B cell (primary cell): ENCODE measurements around the gene ZNF565. TPM values are rescaled to one million over a fixed set of nuclear protein-coding genes. Genes with fewer than 3 reads are reported as not detected.

Source experiments
- ATAC-seq: fragments of 200-7000 bp; cut with Tn5 transposase; one replicate; pipeline ENCODE4 v1.10.0; 2021; ENCODE audit warnings: low read depth, mild to moderate bottlenecking, moderate number of reproducible peaks, moderate library complexity
- CTCF ChIA-PET: fragments of 350-600 bp; sonication (Branson Sonifier 250); formaldehyde crosslinking; loops from one replicate; lab custom pipeline; 2021; ENCODE audit warnings: antibody characterized with exemption, inconsistent platforms; lab: Charles Lee
- POLR2A ChIA-PET: fragments of 350-600 bp; sonication (Branson Sonifier 250); formaldehyde crosslinking; loops from one replicate; lab custom pipeline; 2021; ENCODE audit warnings: antibody characterized with exemption; lab: Charles Lee
- DNase-seq: peaks from one replicate; pipeline ENCODE4 v3.0.0; 2013
- H2AFZ ChIP-seq: 2 replicates; pipeline ENCODE4 v1.6.1; 2012; ENCODE audit warnings: mild to moderate bottlenecking, low read depth, low read length; ENCODE audit not compliant: insufficient read depth, poor library complexity, severe bottlenecking
- H3K27ac ChIP-seq, 2 donors: 1 replicate in 1 of 2; 2 replicates in 1 of 2; pipeline ENCODE4 v1.5.1; 2012 to 2013; ENCODE audit warnings: low read length in 2 of 2, mild to moderate bottlenecking in 2 of 2, moderate library complexity in 1 of 2
- H3K27me3 ChIP-seq, 4 experiments: fragments of 200-600 bp in 1 of 4; sonication (generic) in 1 of 4; replicated peaks in 1 of 4; 1 replicate in 2 of 4; 2 replicates in 2 of 4; pipeline versions ENCODE4 v1.6.1 to v1.7.0; 2013 to 2016; ENCODE audit warnings: low read length in 3 of 4, mild to moderate bottlenecking in 2 of 4, mixed read lengths in 1 of 4, moderate library complexity in 1 of 4; ENCODE audit not compliant: insufficient read depth in 4 of 4, control insufficient read depth in 3 of 4; ENCODE audit errors: control extremely low read depth in 1 of 4
- H3K36me3 ChIP-seq, 2 experiments: replicated peaks in 1 of 2; 1 replicate in 1 of 2; 2 replicates in 1 of 2; pipeline versions ENCODE4 v1.6.1 to v1.7.1; 2013; ENCODE audit warnings: low read length in 1 of 2; ENCODE audit not compliant: insufficient read depth in 2 of 2, control insufficient read depth in 1 of 2; ENCODE audit errors: control extremely low read depth in 1 of 2, extremely low read depth in 1 of 2
- H3K4me1 ChIP-seq, 2 donors: fragments of 200-600 bp in 1 of 2; sonication (generic) in 1 of 2; 1 replicate in 1 of 2; 2 replicates in 1 of 2; pipeline versions ENCODE4 v1.5.1 to v1.6.1; 2013 to 2017; ENCODE audit warnings: low read length in 2 of 2; ENCODE audit not compliant: control insufficient read depth in 2 of 2, insufficient read depth in 2 of 2
- H3K4me2 ChIP-seq: replicated peaks from 2 replicates; pipeline ENCODE3; 2012; ENCODE audit warnings: mild to moderate bottlenecking, low read depth, low read length; ENCODE audit not compliant: poor library complexity, severe bottlenecking
- H3K4me3 ChIP-seq, 5 experiments: fragments of 200-600 bp in 1 of 5; sonication (generic) in 1 of 5; 1 replicate in 3 of 5; 2 replicates in 2 of 5; pipeline versions ENCODE4 v1.5.1 to v1.7.0; 2011 to 2016; ENCODE audit warnings: low read length in 4 of 5, mild to moderate bottlenecking in 4 of 5, low read depth in 2 of 5, control low read depth in 1 of 5, moderate library complexity in 1 of 5; ENCODE audit not compliant: insufficient read depth in 1 of 5; ENCODE audit errors: control extremely low read depth in 1 of 5, extremely low read depth in 1 of 5
- H3K79me2 ChIP-seq: fragments of 200-600 bp; sonication (generic); one replicate; pipeline ENCODE4 v1.6.0; 2016; ENCODE audit warnings: low read length; ENCODE audit not compliant: control insufficient read depth, insufficient read depth
- H3K9ac ChIP-seq: fragments of 200-600 bp; sonication (generic); 2 replicates; pipeline ENCODE4 v1.6.1; 2017; ENCODE audit warnings: mild to moderate bottlenecking, low read length, moderate library complexity
- H3K9me3 ChIP-seq, 3 donors: one replicate each; pipeline versions ENCODE4 v1.6.1 to v1.7.1; 2013; ENCODE audit warnings: low read length in 2 of 3; ENCODE audit not compliant: control insufficient read depth in 2 of 3, insufficient read depth in 1 of 3; ENCODE audit errors: control extremely low read depth in 1 of 3
- H4K20me1 ChIP-seq: 2 replicates; pipeline ENCODE4 v1.6.0; 2012; ENCODE audit warnings: mild to moderate bottlenecking, low read length; ENCODE audit not compliant: insufficient read depth, control insufficient read depth, poor library complexity, severe bottlenecking
- H3K27ac Mint-ChIP-seq: one replicate; pipeline ENCODE4 v1.8.0; 2021; ENCODE audit warnings: mixed read lengths
- H3K27me3 Mint-ChIP-seq: one replicate; pipeline ENCODE4 v1.8.0; 2021; ENCODE audit warnings: mixed read lengths
- H3K4me1 Mint-ChIP-seq: one replicate; pipeline ENCODE4 v1.8.0; 2021; ENCODE audit warnings: mixed read lengths
- H3K4me3 Mint-ChIP-seq: one replicate; pipeline ENCODE4 v1.8.0; 2021; ENCODE audit warnings: mixed read lengths
- H3K9me3 Mint-ChIP-seq: one replicate; pipeline ENCODE4 v1.8.0; 2022; ENCODE audit warnings: mixed read lengths; ENCODE audit not compliant: insufficient read depth
- EZH2 ChIP-seq: IDR thresholded peaks from 2 replicates; pipeline ENCODE4 v1.6.1; 2012; ENCODE audit warnings: borderline replicate concordance, low read depth, mild to moderate bottlenecking, moderate library complexity, low read length; ENCODE audit not compliant: insufficient read depth, poor library complexity, severe bottlenecking
- WGBS: methylation state at CpG from one replicate; pipeline ENCODE4 v1.1.5; 2013; ENCODE audit warnings: missing lambda C conversion rate; ENCODE audit not compliant: insufficient coverage; 5-methylcytosine and 5-hydroxymethylcytosine counted together
- intact Hi-C: fragments of 100-400 bp; cut with micrococcal nuclease; formaldehyde crosslinking; loops from one replicate; pipeline ENCODE4 v1.10.0; 2022
- polyA plus RNA-seq: library from polyadenylated mRNA; depleted of rRNA; stranded (reverse); fragments of >200 nt; gene quantifications from 2 replicates; pipeline ENCODE4 v1.2.3, GENCODE V29; 2012
- total RNA-seq, 2 donors: library from RNA; stranded (reverse); fragments of 120-200 nt in 1 of 2; gene quantifications; 1 replicate in 1 of 2; 2 replicates in 1 of 2; pipeline versions ENCODE4 v1.2.3 to v1.2.4, GENCODE V29; 2013 to 2022
- TF ChIP-seq, protein P1 (sequence below): fragments of 200-600 bp; IDR thresholded peaks from one replicate; pipeline ENCODE4 v1.8.0; 2022; ENCODE audit warnings: antibody characterized with exemption, mild to moderate bottlenecking

Gene ZNF565
- total and polyA plus RNA-seq, 2 donors (not counting 1 experiment from before 2014, with no cell fraction given), result 2.9 to 5.2 TPM

DNA sequence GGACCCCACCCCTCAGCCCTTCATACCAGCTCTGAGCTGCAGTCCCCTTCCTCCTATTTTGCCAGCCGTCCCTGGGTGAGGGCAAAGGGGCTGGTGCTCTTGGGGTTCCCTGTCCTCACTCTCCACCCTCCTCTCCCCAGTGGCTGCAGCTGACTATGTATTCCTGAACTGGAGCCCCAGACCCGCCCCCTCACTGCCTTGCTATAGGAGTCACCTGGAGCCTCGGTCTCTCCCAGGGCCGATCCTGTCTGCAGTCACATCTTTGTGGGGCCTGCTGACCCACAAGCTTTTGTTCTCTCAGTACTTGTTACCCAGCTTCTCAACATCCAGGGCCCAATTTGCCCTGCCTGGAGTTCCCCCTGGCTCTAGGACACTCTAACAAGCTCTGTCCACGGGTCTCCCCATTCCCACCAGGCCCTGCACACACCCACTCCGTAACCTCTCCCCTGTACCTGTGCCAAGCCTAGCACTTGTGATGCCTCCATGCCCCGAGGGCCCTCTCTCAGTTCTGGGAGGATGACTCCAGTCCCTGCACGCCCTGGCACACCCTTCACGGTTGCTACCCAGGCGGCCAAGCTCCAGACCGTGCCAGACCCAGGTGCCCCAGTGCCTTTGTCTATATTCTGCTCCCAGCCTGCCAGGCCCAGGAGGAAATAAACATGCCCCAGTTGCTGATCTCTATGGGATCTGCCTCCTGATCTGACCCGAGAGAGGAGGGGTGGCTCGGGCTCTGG, 64.6 kb downstream of the ZNF565 start:
- Histone ChIP-seq H3K79me2 (peaks cover 6% of the 10 kb centered on the region), H3K4me1 (no peaks in the 10 kb centered on the region), H3K36me3 (peaks cover 1 to 54% of the 10 kb centered on the region in 2 experiments), H3K9me3 (no peaks in the 10 kb centered on the region), H3K27me3 (no peaks in the 10 kb centered on the region), H3K27ac (no peak overlapping the region), H3K4me2 (no peak overlapping the region), H3K9ac (no peak overlapping the region), H2AFZ (no peak overlapping the region), H4K20me1 (peaks cover 8% of the 10 kb centered on the region), H3K4me3 (no peak overlapping the region)
- H3K4me3 Mint-ChIP-seq, result no peak overlapping the region
- DNase-seq (no peak), ATAC-seq (no peak)
- H3K27ac Mint-ChIP-seq, result no peak overlapping the region
- intact Hi-C loops, result no loop called here
- ChIA-PET POLR2A (no interaction called here), CTCF (interaction anchor here (0.6 to 1.0 kb wide), 2 partner anchors 22 to 23 kb away, joined by 3 read pairs; no protein-coding TSS in a partner anchor)
- H3K4me1 Mint-ChIP-seq, result no peaks in the 10 kb centered on the region
- no peaks in the 10 kb centered on the region for H3K27me3 Mint-ChIP-seq
- WGBS, result 97% methylated on average over 11 of the region's 13 CpGs
- H3K9me3 Mint-ChIP-seq, result no peaks in the 10 kb centered on the region
- TF ChIP-seq EZH2, result no peak
- TF ChIP-seq, protein P1, sequence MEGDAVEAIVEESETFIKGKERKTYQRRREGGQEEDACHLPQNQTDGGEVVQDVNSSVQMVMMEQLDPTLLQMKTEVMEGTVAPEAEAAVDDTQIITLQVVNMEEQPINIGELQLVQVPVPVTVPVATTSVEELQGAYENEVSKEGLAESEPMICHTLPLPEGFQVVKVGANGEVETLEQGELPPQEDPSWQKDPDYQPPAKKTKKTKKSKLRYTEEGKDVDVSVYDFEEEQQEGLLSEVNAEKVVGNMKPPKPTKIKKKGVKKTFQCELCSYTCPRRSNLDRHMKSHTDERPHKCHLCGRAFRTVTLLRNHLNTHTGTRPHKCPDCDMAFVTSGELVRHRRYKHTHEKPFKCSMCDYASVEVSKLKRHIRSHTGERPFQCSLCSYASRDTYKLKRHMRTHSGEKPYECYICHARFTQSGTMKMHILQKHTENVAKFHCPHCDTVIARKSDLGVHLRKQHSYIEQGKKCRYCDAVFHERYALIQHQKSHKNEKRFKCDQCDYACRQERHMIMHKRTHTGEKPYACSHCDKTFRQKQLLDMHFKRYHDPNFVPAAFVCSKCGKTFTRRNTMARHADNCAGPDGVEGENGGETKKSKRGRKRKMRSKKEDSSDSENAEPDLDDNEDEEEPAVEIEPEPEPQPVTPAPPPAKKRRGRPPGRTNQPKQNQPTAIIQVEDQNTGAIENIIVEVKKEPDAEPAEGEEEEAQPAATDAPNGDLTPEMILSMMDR, result no peak

DNA sequence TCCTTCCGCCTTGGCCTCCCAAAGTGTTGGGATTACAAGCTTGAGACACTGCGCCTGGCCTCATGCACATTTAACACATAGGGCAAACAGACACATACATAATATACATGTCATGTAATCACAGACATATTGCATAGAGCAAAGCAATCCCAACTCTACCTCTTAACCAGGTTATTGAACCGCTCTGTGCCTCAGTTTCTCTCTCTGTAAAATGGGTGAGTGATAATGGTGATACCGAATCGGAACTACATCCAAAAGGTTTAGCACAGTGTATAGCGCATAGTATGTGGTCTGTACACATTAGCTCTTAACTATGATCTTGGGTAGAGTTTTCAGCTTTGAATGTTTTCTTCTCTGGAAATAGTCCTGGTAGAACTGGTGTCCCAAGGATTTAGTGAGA, 69.8 kb downstream of the ZNF565 start:
- no peak overlapping the region for H3K4me3 ChIP-seq
- H3K4me3 Mint-ChIP-seq, result no peak overlapping the region
- H3K27ac ChIP-seq, result no peak overlapping the region
- ATAC-seq (no peak), DNase-seq (no peak)
- TF ChIP-seq EZH2, result no peak
- TF ChIP-seq, protein P1, result no peak
- peaks cover 4 to 10% of the 10 kb centered on the region in 2 donors for H3K4me1 ChIP-seq
- intact Hi-C loops, result no loop called here
- peaks cover 0 to 52% of the 10 kb centered on the region in 2 experiments for H3K36me3 ChIP-seq
- H3K27me3 ChIP-seq, result no peaks in the 10 kb centered on the region
- H2AFZ ChIP-seq, result no peak overlapping the region
- H3K9me3 Mint-ChIP-seq, result no peaks in the 10 kb centered on the region
- H4K20me1 ChIP-seq, result peaks cover 27% of the 10 kb centered on the region
- POLR2A ChIA-PET, result no interaction called here
- peaks cover 26% of the 10 kb centered on the region for H3K79me2 ChIP-seq
- H3K9me3 ChIP-seq, result peaks cover 0 to 5% (median 0%) of the 10 kb centered on the region in 3 donors
- CTCF ChIA-PET, result interaction anchor here (2.0 to 2.3 kb wide), 2 partner anchors 14 to 16 kb away, joined by 6 to 9 read pairs; no protein-coding TSS in a partner anchor
- H3K27me3 Mint-ChIP-seq, result no peaks in the 10 kb centered on the region
- H3K4me2 ChIP-seq, result no peak overlapping the region
- H3K27ac Mint-ChIP-seq, result no peak overlapping the region
- WGBS, result 100% methylated on average over 1 of the region's 6 CpGs
- H3K4me1 Mint-ChIP-seq, result peaks cover 11% of the 10 kb centered on the region
- H3K9ac ChIP-seq, result no peak overlapping the region
